Stimulated activated CD4-positive, alpha-beta T cell treated with anti-CD3 and anti-CD28 coated beads, Interleukin-15, amount 100 ng/mL, for 24 hours (primary cell): ENCODE results near the gene FAM50A.
A peak's percentile ranks its signal among the peaks of the same experiment; 100 is the strongest.

Source experiments
- DNase-seq: peaks from one replicate; pipeline ENCODE4 v3.0.0-alpha.2; 2020

FAM50A gene

DNA sequence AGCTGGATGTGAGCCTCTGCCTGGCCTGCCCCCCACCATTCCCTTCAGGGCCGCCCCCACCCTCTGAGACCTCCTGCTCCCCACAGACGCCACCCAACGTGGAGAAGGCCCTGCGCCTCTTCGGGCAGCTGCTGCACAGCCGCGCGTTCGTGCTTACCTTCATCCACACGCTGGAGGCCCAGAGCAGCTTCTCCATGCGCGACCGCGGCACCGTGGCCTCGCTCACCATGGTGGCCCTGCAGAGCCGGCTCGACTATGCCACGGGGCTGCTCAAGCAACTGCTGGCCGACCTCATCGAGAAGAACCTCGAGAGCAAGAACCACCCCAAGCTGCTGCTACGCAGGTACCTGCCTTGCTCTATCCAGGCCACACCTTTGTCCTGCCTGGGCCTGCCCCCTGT lies 24.3 kb downstream of the FAM50A start:
- no peak for DNase-seq

DNA sequence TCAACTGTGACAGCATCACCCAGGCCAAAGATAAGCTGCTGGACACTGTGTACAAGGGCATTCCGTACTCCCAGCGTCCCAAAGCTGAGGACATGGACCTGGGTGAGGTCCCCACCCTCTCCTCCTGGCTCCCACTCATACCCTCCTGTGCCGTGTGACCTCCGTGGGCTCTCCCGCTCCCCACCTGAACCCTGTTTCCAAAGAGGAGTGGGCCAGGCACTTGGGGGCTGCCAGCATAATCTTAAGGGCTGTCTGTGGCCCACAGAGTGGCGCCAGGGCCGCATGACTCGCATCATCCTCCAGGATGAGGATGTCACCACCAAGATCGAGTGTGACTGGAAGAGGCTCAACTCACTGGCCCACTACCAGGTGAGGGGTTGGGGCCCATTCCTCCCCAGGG lies 25.2 kb downstream of the FAM50A start:
- no peak for DNase-seq

DNA sequence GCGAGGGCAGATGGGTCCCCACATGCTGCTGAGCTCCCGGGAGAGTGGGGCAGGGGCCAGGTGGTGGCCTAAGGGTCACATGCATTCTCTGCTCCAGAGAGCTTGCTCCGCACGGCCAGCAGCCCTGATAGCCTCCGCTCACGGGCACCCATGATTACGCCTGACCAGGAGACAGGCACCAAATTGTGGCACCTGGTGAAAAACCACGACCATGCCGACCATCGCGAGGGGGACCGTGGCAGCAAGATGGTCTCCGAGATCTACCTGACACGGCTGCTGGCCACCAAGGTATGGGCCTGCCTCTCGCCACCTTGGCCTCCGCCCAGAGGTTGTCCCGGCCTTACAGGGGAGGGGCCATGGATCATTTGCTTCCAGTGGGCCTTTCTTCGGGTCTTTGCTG lies 25.9 kb downstream of the FAM50A start:
- no peak for DNase-seq

DNA sequence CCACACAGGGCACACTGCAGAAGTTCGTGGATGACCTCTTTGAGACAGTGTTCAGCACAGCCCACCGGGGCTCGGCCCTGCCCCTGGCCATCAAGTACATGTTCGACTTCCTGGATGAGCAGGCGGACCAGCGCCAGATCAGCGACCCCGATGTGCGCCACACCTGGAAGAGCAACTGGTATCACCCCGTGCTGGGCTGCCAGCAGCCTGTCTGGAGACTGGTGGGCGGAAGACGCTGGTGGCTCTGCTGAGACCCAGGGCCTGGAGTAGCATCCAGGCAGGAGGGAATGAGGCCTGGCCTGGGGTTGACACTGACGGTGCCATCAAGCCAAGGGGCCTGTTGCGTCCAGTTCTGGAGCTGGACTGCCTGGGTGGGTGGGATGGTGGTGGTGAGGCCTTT lies 26.5 kb downstream of the FAM50A start:
- DNase-seq = no peak

DNA sequence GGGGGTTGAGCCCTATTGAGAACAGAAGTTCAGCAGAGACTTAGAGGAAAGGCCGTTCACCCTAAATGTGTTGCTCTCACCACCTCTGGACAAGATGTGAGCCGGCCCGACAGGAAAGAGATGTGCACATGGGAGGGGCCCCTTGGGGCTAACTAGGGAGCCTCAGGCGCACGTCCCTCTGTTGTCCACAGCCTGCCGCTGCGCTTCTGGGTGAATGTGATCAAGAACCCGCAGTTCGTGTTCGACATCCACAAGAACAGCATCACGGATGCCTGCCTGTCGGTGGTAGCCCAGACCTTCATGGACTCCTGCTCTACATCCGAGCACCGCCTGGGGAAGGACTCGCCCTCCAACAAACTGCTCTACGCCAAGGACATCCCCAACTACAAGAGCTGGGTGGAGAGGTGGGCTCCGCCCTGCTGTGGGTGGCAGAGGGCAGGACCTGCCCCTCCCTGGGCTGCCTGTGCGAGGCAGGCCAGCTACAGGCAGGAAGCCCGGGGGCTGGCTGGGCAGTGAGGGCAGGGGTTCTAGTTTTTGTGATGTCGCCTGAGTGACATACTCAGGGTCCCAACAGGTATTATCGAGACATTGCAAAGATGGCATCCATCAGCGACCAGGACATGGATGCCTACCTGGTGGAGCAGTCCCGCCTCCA lies 27.1 kb downstream of the FAM50A start:
- no peak for DNase-seq

DNA sequence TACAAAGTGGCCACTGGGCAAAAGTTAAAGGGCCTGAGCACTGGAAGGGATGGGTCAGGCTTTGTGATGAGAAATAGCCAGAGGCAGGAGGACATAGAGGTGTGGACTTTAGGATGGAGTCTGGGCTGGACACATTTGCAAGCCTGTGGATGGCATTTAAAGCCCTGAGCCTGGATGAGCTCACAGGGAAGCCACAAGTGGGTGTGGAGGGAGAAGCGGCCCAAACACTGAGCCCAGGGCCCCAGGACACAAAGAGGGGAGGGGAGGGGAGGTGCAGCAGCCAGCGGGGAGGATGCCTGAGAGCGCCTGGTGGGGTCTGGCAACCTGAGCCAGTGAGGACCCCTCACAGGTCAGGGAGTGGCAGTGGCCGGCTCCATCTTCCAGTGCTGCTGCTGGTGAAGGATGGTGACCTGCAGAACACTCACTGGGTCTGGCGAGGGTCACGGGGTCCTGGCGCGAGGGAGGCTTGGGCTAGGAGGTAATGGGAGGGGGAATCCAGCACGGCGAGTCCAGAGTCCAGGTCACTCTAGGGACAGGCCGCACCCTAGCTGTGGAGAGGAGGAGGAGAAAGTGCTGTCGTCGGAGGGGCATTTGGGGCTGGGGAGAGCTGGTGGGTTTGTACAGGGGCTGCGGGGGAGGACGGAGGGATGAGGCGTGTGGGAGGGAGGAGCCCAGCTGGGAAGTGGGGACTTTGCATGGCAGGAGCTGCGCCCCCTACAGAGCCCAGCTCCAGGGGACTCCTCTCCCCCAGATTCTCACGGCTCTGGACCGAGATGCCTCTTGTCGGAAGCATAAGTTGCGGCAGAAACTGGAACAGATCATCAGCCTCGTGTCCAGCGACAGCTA lies 28.1 kb downstream of the FAM50A start:
- DNase-seq = no peak

DNA sequence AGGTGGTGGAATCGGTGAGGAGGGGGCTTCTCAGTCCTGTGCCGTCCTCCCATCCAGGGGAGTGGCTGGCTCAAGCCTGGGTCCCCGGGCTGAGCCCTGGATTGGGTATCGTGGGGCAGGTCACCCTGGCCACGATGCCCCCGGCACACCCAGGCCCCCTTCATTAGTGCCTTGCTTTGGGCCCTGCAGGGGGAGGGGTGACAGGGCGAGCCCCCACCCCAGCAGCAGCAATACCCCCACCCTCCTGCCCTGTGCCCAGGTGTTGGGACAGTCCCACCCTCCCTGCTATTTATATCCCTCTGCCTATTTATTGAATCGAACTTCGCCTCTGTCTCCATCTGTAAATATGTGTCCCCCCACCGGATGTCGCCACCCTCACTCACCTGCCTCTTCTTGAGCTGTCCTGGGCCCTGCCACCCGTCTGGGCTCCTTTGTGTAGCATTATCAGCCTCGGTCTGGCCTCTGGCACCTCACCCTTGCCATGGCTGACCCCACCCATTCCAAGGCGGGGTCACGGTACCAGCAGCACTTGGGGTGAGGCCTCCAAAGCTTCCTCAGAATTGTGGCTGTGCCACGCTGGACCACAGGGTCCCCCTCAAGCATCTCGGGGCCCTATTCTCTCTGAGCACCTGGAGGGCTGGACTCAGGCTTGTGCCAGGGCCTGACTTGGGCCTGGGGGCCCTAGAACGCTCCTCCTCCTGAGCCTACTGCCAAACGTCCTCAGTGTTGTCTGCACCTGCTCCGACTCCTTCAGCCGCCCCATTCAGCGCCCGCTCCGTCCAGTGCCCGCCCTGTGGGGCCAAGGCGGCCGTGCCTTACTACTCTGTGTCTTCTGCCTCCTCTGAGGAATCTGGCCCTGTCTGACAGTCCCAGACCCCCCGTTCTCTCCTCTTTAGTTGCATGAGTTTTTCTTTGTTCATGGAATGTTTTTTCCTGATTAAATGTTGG lies 29.0 kb downstream of the FAM50A start:
- no peak for DNase-seq

DNA sequence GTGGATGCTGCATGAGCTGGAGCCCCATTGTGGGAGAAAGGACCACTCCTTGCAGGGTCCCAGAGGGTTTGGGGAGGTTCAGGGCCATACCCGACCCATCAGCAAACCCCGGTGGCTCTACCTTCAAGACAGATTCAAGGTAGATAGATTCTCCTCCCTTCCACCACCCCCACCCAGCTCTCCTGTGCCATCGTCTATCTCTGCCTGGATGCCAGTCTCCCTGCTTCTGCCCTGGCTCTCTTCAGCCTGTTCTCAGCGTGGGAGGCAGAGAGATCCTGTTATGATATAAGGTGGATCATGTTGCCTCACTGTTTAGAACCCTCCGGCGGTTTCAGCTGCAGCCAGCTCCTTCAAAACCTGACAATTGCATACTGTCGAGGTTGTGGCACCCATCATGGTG lies 29.7 kb downstream of the FAM50A start:
- DNase-seq = no peak

DNA sequence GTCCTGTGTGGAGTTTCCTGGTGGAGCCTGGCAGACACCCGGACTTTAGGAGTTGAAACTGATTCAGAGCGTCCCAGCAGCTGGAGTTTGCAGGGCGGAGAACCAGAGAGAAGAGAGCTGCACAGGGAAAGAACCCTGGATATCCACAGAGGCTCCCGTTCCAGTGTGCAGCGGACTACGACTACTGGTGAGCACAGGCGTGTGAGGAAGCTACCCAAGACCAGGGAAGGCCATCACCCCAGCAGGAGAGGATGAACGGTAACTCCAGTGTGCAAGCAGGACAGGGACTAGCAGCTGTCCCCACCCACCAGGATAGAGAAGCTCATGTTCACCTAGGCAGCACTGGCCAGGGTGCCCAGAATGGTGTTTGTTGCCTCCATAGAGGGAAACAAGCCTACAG lies 32.9 kb downstream of the FAM50A start:
- no peak for DNase-seq

DNA sequence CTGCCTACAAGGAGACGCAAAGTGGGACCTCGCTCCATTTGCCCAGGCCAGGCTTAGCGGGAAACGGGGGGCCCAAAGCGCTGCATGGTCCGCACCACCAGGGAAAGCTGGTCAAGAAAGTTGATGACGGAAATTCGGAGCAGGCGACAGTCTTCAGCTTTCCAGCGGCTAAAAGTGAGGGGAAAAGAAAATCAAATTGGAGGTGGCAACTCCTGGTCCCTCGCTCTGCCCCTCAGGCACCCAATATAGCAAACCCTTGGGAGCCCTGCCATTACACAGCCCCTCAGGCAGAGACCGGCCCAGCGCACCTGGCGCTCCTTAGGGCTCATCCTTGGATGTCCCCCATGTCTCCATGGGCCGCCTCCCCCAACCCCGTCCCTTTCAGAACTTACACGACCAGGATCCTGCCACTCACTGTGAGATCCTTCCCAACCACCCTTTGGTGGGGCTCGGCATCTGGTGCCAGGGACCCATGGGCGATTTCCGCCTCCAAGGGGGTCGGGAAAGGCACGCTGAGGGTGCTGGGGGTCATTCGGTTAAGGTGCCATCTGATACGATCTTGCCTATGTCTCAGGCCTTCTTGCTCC lies 34.0 kb downstream of the FAM50A start:
- DNase-seq = no peak

DNA sequence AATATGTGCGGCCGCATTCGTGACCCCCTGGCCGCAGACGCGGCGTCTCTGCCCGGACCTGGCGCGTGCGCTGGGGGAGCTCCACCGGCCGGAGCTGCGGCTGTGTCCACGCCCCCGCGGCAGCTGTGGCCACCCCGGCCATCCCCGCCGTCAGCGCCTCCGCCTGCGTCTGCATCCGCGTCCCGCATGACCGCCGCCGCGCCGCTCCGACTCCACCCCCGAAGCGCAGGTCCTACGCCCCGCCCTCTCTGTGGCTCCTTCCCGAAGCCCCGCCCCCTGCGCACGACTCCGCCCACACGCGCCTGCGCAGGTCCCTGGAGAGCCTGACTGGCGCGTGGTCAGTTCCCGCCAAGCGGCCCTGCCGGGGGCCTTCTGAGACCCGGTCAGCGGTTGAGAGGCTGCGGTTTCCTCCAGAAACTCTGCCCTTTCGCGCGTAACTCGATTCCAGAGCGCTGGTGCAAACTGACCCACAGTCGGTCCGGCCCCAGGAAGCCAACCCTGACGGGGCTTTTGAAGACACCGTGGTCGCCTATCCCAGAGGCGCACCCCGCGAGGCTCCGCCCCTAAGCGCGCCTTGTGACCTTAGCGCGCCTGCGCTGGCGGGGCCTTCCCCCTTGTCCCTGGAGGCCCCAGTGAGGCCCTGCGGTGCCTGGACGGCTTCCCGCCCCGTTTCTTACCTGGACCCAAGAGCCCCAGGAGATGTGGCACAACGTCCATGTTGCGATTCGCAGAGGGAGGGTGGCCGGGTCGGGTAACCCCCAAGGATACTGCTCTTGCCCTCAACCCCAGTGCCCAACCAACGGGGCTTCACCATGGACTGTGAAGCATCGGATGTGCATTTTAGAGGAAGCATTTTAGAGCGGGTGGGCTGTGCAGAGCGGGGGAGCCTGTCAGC lies 35.0 kb downstream of the FAM50A start, which contains the start of gene LAGE3:
Gene LAGE3 (minus strand): TSS at position 554 of the 895 bp plus-strand sequence. CDS start 366 bp downstream, at position 188.
- peak; percentile 95 for DNase-seq

DNA sequence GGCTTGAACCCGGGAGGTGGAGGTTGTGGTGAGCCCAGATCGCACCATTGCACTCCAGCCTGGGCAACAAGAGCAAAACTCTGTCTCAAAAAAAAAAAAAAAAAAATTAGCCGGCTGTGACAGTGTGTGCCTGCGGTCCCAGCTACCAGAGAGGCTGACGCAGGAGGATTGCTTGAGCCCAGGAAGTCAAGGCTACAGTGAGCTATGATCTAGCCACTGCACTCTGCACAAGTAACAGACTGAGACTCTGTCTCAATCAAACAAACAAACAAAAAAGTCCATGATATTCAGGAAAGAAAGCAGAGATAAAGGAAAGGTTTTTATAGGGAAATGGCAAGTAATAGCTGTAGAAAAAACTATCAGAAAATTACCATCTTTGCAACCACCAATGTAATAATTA lies 37.3 kb downstream of the FAM50A start:
- DNase-seq = no peak

DNA sequence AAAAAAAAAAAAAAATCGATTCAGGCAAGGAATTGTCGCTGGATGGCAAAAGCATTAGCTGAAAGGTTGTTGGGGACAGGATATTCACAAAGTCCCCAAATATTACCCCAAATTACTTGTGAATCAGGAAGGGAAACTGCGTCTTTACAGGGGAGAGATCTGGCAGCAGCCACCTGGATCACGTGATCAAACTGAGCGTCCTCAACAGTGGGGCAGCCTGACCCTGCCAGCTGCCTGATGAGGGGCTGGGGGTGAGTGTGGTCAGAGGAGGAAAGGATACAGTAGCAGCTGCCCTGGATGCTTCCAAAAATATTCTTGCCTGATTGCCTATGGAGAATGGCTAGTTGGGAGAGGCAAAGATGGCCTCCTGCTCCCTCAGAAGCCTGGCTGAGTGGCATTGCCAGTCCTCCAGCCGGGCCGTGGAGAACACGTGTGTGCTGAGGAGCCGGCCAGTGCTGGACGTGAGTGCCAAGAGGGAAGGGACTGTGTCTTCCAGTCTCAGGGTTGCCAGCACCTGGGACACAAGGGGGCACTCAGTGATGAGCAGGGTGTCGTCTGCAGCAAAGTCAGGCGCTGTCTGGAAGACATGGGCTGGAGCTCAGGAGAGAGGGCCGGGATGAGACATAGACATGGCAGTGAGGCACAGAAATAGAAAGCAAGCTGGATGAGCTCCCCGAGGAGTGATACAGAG lies 38.1 kb downstream of the FAM50A start:
- no peak for DNase-seq

DNA sequence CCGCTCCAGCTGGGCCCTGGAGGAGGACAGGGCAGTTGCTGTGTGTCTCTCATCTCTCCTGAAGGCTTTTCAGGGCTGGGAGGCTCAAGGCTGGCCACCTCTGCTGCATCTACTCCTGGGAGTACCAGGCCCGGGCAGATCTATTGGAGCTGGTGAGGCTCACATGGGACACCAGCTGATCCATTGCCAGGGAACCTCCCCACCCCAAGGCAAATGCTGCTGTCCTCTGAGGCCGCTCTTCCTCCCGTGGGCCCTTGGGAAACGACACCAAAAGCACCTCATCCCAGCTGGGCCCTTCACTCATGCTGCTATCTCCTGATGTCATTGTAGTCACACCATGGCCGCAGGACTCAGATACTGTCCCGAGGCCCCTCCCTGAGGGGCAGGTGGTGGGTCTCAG lies 38.8 kb downstream of the FAM50A start:
- no peak for DNase-seq

DNA sequence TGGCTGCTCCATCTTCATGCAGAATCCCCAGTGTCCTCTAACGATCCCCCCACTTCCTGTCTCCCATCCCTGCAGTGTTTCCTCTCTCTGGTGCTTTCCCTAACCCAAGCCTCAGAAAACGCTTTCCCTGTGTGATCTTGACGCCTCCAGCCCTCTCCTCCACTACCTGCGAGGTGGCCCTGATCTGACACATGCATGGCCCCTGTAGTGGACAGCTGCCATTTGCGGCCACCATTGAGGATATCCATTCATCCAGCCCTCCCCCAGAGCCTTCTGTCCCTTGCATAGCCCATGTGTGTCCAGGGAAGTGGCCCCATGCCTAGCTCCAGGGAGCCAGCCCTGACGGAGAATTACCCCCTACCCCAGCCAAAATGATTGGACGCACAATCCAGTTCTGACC lies 39.4 kb downstream of the FAM50A start:
- no peak for DNase-seq

DNA sequence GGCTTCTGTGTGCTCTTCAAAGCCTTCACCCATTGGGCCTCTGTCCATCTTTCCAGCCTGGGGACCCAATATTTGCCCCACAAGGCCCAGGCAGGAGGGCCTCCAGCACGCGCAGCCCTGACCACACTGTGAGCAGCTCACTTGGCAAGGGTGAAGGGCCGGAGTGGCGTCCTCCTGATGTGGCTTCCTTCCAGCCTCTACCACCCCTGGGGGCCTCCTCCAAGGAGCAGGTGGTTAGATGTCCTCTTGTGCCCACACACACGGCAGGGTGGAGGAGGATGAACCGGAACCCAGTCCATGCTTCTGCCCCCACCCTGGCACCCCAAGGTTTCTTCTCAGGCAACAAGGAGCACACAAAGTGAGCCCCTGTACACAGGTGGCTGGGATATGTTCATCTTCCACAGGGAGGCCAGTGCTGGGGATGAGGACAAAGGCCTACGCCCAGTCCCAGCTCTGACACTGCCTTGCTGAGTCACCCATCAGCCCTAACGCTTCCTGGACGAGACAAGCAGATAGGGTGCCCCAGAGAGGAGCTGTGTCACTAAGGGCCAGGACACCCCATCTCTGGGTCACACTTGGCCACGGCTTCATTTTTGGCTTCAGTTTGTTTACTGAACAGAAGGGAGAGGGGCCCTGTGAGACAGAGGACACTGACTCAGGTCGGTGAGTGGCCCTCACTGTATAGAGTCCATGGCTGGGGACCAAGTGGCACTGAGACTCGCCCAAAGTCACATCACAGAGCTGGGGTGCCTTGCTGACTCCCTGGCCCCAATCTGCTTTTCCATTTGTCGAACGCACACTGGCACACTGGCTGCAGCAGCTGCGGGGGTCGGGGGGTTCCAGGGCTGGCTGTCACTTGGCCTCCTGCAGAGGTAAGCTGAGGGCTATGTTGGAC lies 40.6 kb downstream of the FAM50A start:
- DNase-seq = no peak

DNA sequence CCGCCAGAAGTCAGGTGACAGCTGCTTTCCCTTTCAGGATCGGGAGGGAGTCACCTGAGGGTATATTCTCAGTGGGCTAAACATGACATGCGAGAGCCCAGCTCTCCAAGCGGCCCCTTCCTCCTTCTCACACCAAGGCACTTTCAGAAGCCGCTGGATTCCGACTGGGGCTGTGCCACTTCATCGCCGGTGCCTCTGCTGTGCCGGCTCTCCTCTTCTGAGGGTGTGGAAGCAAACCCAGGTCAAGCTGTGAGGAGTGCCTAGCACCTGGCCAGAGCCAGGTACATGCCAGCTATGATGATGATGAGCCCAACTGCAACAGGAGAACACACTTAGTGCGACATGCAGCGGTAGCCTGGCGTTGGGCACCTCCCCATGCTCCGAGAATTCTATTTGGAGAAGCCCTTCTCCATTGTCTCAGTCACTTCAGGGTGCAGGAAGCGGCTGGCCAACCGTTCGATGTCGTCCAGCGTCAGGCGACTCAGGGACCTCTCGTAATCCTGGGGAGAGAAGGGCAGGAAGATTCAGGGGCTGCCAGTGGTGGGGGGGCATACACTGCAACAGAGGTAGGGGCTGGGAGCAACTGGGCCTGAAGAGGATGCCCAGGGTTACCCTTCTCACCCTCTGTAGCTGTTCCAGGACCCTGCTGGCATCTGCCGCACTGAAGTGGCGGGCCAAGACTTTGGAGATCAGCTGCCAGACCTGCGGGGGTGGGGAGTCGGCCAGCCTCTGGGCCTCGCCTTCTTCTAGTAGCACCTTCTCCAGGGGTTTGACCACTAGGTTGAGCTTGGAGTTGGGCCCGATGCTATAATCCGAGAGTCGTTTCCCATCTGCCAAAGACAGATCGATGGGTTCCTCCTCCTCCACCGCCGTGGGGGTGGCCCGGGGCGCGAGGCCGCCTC lies 41.5 kb downstream of the FAM50A start:
- no peak for DNase-seq

DNA sequence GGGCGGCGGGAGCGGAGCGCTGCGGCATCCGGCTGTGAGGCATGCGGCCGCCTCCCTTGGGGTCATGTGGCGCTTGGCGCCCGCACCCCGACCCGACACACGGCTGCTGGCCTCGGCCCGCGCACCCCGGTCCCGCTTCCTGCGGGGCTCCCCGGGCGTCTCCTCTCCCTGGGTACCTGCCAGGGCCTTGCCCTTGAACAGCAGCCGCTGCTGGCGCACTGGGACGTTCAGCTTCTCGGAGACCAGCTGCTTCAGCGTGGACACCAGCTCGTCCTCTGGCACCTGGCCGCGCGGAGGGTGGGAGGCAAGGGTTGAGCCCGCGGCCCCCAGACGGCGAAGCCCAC lies 42.1 kb downstream of the FAM50A start:
- DNase-seq = peak; percentile 44
